ENCODE results near the gene SDF4.

The SDF4 gene

DNA sequence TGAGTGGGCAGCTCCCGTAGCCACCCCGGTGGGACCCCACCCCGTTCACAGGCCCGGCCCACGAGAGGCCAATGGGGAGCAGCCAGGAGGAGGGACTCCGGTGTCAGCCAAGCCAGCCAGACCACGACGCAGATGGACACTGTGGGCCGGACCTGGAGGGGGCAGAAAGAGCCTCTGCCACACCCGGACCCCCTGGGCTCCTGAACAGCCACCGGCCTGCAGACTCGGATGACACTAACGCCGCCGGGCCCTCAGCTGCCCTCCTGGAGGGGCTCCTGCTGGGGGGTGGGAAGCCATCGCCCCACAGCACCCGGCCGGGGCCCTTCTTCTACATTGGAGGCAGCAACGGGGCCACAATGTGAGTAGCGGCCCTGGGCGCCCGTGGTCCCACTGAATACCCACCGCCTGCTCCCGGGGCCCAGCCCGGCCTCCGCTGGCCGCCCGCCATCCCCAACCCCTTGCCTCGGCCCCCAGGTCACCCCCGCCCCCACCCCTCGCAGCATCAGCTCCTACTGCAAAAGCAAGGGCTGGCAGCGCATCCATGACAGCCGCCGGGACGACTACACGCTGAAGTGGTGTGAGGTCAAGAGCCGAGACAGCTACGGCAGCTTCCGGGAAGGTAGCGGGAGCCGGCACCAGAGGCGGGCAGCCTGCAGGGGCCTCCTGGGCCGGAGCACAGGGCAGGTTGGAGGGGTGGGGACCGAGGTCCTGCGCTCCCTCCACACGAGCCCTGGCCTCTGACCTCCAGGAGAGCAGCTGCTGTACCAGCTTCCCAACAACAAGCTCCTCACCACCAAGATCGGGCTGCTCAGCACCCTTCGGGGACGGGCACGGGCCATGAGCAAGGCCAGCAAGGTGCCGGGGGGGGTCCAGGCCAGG lies 51.6 kb downstream of the SDF4 start:
- no peak overlapping the region for H3K9ac ChIP-seq (ENCODE audit: low read length)
- H3K36me3 ChIP-seq (ENCODE audit: insufficient read depth, low read length) = no peaks in the 10 kb centered on the region
- H3F3A ChIP-seq (ENCODE audit: insufficient read depth, low read length) = no peaks in the 10 kb centered on the region
- no peaks in the 10 kb centered on the region for H3K9me2 ChIP-seq (ENCODE audit: low read depth, low read length)
- H2AFZ ChIP-seq (ENCODE audit: low read length) = no peak overlapping the region
- TF ChIP-seq EZH2 (IDR thresholded peaks at IDR 0.05; ENCODE audit: borderline replicate concordance, low read length) = no peak
- TF ChIP-seq, protein P1, sequence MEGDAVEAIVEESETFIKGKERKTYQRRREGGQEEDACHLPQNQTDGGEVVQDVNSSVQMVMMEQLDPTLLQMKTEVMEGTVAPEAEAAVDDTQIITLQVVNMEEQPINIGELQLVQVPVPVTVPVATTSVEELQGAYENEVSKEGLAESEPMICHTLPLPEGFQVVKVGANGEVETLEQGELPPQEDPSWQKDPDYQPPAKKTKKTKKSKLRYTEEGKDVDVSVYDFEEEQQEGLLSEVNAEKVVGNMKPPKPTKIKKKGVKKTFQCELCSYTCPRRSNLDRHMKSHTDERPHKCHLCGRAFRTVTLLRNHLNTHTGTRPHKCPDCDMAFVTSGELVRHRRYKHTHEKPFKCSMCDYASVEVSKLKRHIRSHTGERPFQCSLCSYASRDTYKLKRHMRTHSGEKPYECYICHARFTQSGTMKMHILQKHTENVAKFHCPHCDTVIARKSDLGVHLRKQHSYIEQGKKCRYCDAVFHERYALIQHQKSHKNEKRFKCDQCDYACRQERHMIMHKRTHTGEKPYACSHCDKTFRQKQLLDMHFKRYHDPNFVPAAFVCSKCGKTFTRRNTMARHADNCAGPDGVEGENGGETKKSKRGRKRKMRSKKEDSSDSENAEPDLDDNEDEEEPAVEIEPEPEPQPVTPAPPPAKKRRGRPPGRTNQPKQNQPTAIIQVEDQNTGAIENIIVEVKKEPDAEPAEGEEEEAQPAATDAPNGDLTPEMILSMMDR (IDR thresholded peaks at IDR 0.05; ENCODE audit: low read length) = no peak
- no peaks in the 10 kb centered on the region for H3K79me2 ChIP-seq (ENCODE audit: insufficient read depth, low read length)
- H3K4me3 ChIP-seq (ENCODE audit: low read depth, low read length, poor library complexity, severe bottlenecking) = no peak overlapping the region
- no peak overlapping the region for H3K4me2 ChIP-seq (ENCODE audit: low read length)
- no peaks in the 10 kb centered on the region for H3K9me3 ChIP-seq (ENCODE audit: low read length)
- no peaks in the 10 kb centered on the region for H3K4me1 ChIP-seq (ENCODE audit: insufficient read depth, low read length, severe bottlenecking)
- H4K20me1 ChIP-seq (ENCODE audit: insufficient read depth, low read length) = no peaks in the 10 kb centered on the region
- no peaks in the 10 kb centered on the region; the same call in 1 of the 2 replicates for H3K27me3 ChIP-seq (ENCODE audit: insufficient read depth, low read length)
- H3K27ac ChIP-seq (ENCODE audit: low read depth, low read length, poor library complexity, severe bottlenecking) = no peak overlapping the region

DNA sequence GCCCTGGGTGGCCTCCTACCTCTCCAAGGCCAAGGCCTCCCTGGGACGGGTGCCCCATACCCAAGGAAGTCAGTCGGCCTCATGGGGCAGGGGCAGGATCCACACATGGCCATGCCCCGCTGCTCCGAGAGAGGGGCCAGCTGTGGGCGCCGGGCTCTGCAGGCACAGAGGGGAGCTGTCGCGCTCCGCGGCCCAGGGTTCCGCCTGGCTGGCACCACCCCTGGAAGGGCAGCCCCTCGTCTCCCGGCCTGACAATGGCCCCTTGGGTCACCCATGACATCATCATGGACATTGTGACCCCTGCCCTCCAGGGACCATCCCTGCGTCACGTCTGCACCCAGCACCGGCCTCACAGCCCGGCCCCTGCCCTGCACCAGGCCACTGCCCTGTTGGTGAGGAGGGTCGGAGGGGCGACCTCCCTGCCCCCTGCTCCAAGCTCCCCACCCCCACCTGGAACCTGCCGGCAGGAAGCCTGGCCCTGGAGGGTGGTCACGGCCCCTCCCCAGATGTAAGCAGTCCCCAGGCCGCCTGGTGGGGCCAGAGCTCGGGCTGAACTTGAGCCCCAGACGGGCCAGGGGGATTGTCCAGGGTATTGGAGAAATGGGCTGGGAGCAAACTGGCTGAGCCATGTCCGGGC lies 52.3 kb downstream of the SDF4 start:
- Histone ChIP-seq H3K9ac (ENCODE audit: low read length) (no peak overlapping the region), H3K36me3 (ENCODE audit: insufficient read depth, low read length) (no peaks in the 10 kb centered on the region), H3K4me3 (ENCODE audit: low read depth, low read length, poor library complexity, severe bottlenecking) (no peak overlapping the region), H3F3A (ENCODE audit: insufficient read depth, low read length) (no peaks in the 10 kb centered on the region), H3K79me2 (ENCODE audit: insufficient read depth, low read length) (no peaks in the 10 kb centered on the region), H3K9me2 (ENCODE audit: low read depth, low read length) (no peaks in the 10 kb centered on the region), H2AFZ (ENCODE audit: low read length) (no peak overlapping the region), H3K27ac (ENCODE audit: low read depth, low read length, poor library complexity, severe bottlenecking) (no peak overlapping the region), H3K4me2 (ENCODE audit: low read length) (no peak overlapping the region), H3K27me3 (ENCODE audit: insufficient read depth, low read length) (no peaks in the 10 kb centered on the region; the same call in 1 of the 2 replicates), H3K4me1 (ENCODE audit: insufficient read depth, low read length, severe bottlenecking) (no peaks in the 10 kb centered on the region), H4K20me1 (ENCODE audit: insufficient read depth, low read length) (no peaks in the 10 kb centered on the region), H3K9me3 (ENCODE audit: low read length) (no peaks in the 10 kb centered on the region)
- no peak for TF ChIP-seq EZH2 (IDR thresholded peaks at IDR 0.05; ENCODE audit: borderline replicate concordance, low read length)
- TF ChIP-seq, protein P1 (IDR thresholded peaks at IDR 0.05; ENCODE audit: low read length) = no peak

- Histone ChIP-seq H3K9ac (ENCODE audit: low read length) (no peak overlapping the region), H3K79me2 (ENCODE audit: insufficient read depth, low read length) (no peaks in the 10 kb centered on the region), H3K4me3 (ENCODE audit: low read depth, low read length, poor library complexity, severe bottlenecking) (no peak overlapping the region), H3F3A (ENCODE audit: insufficient read depth, low read length) (no peaks in the 10 kb centered on the region), H3K27me3 (ENCODE audit: insufficient read depth, low read length) (no peaks in the 10 kb centered on the region; the same call in 1 of the 2 replicates), H3K4me2 (ENCODE audit: low read length) (no peak overlapping the region), H3K27ac (ENCODE audit: low read depth, low read length, poor library complexity, severe bottlenecking) (no peak overlapping the region), H3K36me3 (ENCODE audit: insufficient read depth, low read length) (no peaks in the 10 kb centered on the region), H3K9me3 (ENCODE audit: low read length) (no peaks in the 10 kb centered on the region), H3K4me1 (ENCODE audit: insufficient read depth, low read length, severe bottlenecking) (no peaks in the 10 kb centered on the region), H2AFZ (ENCODE audit: low read length) (no peak overlapping the region), H4K20me1 (ENCODE audit: insufficient read depth, low read length) (no peaks in the 10 kb centered on the region), H3K9me2 (ENCODE audit: low read depth, low read length) (no peaks in the 10 kb centered on the region)
- TF ChIP-seq, protein P1 (IDR thresholded peaks at IDR 0.05; ENCODE audit: low read length) = no peak
- no peak for TF ChIP-seq EZH2 (IDR thresholded peaks at IDR 0.05; ENCODE audit: borderline replicate concordance, low read length)
These were observed 52.9 kb downstream of the SDF4 start for GRCh38 chr1:1178794-1179331.

Data from OCI-LY1 (cell line).